HG03432 (cell line): ENCODE results near the gene KCNMA1.

ENCODE experiments used
- ATAC-seq: cut with Tn5 transposase; IDR thresholded peaks from one replicate; pipeline ENCODE4 v1.9.1; 2021; ENCODE audit warnings: mild to moderate bottlenecking, moderate library complexity; ENCODE audit not compliant: unreplicated experiment

The KCNMA1 gene

DNA sequence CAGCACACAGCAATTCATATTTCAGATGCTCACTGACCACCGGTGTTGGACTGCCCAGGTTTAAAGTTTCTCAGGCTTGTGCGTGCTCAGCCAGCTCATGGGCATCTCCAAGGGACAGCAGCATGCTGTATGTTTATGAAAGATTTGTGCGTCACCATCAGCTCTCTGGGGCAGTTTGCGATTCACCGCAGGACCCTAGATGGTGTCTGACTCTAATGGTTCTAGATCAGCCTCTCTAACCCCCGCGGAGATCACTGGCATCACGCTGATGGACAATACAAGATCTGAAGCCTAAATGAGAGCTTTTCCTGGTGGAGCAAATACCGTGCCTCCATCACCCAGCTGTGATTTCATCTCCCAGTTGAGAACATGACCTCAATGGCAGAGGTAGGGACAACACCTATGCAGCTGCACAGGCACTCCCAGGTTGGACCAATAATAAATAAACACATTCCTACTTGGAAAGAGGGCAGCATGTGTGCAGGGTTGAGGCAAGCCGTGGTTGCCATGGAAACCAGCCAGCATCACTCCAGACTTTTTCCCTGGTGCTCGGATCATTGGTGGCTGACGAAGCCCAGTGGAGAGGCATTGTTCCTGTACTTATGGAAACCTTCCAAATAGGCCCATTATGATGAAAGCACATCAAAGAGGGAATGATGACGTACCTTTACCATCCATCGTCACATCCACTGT lies 253.6 kb downstream of the KCNMA1 start:
- ATAC-seq = no peak

DNA sequence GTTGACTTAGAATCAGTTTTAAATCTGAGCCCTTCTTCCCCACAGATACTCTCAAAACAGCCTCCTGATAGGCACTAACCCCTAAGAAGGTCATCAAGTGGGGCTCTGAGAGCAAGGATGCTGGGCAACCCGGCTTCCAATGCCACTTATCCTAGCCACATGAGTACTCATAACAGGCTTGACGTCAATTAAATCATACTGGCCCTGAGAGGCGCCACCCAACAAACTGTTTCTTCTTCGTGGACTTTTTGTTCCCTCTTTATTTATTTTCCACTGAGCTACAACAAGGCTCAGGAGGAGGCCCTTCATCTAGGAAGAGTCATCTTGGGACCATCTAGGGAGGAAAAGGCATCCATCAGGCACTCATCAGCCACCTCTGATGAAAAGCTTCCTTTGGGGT lies 255.9 kb downstream of the KCNMA1 start:
- ATAC-seq = no peak

DNA sequence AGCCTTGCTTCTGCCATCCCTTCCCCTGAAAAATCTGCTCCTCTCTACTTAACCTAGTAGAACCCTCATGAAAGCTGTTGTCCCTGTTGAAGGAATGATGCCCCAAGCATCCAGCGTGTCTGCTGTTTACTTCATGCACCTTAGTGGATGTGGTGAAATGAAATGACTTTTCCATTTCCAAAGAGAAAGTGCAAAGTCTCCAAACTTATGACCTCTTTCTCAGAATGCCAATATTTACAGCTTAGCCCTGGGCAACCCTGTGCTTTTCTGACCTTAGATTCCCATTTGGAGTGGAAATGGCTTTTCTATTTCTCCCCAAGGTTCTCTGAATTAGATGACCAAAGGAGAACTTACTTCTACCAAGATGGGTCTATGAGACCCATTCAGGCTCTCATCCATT lies 256.9 kb downstream of the KCNMA1 start:
- no peak for ATAC-seq

DNA sequence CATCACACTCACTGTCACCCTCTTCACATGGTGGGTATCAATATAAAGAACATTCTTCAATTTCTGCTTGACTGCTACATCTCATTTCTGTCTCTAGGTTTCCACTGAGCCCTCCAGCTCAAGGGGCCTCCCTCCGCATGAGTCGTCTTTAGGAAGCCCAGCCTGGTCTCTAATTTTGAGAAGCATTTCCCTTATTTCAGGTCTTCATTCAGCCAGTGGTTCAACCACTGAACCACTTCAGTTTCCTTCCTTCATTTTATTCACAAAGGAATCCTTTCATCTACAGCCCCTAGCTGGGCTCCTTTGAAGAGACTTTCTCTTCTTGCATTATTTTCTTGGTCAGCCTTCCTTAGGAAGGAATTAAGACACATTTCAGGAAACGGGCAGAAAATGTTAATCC lies 257.4 kb downstream of the KCNMA1 start:
- no peak for ATAC-seq

DNA sequence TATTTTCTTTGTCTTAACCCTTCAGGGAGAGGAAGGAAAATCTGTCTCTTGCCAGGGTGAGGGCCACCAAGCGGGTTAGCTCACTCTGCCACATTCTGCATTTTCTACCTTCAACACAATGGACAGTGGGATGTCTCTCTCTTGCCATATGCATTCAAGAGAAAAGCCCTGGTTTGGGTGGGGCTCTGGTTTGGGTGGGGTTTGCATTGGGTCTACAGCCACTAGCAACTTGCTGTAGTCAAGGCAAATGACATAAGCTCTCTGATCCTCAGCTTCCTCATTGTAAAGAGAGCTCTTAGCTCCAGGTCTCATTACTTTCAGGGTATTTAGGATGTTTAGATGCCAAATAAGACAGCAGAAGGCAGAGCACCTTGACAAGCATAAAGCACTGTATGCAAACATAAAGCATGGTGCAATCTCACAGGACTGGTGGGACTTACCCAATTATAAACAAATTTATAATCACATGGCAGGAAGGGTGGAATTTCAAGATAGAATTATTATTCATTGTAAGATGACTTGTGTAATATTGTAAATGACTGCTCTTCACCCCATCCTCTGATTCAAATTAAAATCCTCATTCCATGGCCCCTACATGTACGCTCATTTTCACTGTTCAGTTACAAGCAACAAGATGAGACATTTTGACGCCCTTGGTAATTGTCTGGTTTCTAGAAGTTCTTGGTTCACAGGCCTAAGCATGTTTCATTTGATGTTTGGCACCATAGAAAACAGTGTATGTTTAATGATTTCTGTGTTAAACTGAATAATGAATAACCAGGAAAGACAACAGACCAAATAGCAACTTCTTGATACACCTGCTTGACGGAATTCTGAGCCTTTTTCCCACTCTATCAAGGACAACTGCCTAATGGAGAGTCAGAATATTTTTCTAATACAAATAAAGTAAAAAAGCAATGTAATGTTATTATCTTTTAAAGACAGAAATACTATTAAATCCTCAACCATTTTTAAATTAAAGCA lies 258.9 kb downstream of the KCNMA1 start:
- no peak for ATAC-seq

DNA sequence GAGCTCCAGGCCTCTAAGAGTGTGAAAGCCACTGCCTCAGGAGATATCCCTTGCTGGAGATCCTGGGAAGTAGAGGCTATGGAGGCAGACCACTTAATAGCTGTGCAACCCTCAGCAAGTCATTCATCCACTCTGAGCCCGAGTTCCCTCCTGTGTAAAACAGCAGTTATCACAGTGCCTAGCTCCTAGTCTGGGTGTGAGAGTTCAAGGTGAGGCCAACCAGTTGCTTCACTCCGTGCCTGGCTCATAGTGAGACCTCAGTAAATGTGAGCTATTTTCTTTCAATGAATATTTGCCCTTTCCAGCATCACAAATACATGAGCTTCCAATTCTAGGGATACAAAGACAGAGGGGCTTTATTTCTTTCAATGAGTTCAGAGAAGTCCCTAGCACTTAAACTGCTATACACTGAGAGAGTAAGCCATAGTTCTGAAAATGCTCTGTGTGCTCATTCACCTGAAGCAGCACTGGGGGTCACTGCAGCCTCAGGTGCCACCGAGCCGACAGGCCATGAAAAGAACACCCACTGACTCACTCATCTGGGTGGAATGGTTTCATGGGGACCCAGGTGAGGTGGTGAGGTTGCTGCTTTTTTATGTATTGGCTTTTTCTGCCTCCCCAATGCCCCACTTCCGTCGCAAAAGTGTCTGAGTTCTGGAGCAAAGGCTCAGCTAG lies 259.8 kb downstream of the KCNMA1 start:
- ATAC-seq = no peak

DNA sequence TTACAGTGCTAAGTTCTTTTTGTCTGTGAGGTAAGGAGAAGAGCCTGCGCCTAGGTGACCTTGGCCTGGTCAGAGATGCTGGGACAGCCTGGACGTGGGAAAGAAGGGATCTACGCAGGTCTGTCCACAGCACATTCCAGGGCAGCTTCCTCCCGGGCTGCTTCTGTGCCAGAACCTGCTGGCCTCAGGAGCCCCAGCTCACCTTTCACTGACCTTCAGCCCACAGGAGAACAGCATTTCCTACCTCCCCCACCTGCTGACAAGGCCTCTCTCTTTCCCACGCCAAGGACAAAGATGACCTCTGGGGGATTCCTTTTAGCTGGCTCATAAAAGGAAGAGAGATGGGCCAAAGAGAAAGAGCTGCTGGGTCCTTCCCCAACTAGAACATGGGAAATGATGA lies 260.6 kb downstream of the KCNMA1 start:
- no peak for ATAC-seq

DNA sequence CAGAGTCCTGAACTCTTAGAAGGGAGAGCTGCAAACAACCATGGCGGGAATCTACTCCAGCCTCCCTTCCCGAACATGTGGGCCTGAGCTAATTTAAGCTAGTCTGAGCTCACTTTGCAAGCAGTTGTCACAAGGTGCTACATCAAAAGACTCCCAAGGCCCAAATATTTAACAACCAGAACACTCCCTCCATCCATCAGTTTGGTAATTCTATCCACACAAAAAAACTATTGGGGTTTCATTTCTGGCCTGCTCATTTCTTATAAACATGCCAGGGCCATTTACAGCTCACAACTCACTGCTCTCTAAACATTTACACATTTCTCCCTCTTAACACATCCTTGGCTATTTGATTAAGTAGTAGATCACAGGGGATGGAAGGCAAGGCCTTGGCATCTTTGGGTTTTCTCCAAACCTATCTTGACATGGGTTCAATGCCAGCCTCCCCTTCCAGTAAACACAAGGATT lies 263.4 kb downstream of the KCNMA1 start:
- ATAC-seq = no peak

DNA sequence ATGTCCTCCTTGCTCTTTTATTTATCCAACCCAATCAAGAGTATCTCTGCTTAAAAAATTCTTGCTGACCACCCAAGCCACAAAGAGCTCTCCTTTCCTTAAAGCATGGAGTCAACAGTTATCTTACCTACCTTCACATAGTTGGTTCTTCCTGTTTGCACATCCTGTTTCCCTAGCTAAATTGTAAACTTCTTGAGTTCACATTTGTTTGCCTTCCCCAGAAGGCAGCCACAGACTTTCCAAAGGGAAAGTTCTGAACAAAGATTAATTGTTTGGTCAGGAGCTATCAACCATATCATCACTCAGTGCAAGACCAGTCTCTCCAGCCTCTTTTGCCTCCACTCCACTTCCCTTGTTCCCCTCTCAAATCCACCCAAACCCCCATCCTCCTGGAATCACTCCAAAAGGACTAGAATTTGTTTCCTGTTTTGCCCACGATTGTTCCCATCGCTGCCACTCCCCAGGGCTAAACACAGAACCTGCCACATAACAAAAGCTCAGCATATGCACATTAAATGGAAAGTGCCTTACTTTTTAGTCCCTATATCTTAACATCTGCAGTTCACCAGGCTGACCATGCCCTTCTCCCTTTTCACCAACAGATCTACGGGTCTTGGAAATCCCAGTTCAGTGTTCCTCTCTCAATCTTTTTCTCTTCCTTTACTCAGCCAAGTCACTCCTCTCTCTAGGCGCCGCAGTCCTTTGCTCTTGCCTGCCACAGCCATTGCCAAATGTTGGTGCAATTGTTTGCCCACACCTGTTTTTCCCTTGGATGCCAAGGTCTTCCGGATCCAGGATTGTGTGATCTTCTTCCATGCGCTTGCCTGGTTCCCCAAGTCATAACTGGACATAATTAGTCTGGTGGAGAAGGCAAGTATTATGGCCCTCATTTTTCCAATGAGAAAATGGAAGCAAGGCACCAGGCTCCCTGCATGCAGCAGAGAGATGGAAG lies 265.5 kb downstream of the KCNMA1 start:
- ATAC-seq = no peak

DNA sequence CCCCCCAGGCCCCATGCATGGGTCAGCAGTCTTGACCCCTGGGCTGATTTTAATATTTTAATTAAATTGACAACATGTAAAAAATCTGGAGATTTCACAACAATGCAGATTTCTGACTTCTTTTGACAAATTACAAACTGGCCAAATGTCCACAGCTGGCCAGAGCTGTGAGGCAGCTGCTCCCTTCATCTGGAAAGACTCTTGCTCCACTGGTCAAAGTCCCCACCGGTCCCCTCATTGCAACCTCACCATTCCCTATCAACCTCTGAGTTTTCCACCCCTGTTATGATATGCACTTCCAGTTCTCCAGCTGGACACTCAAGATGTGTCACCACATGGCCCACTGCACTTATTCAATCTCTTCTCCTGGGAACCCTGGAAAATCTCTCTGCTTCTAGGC lies 266.2 kb downstream of the KCNMA1 start:
- ATAC-seq = no peak

DNA sequence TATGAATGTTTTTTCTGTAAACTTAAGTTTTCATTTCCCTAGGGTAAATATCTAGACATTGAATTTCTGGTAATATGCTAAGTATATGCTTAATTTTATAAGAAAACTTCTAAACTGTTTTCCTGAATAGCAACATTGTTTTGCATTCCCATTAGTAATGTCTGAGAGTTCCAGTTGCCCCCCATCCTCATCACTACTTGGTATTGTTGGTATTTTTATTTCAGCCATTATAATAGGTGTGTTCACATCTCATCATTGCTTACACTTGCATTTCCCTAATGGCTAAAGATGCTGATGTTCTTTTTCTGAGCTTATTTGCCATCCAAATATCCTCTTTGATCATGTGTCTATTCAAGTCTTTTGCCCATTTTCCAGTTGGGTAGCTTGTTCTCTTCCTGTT lies 269.6 kb downstream of the KCNMA1 start:
- ATAC-seq = no peak

DNA sequence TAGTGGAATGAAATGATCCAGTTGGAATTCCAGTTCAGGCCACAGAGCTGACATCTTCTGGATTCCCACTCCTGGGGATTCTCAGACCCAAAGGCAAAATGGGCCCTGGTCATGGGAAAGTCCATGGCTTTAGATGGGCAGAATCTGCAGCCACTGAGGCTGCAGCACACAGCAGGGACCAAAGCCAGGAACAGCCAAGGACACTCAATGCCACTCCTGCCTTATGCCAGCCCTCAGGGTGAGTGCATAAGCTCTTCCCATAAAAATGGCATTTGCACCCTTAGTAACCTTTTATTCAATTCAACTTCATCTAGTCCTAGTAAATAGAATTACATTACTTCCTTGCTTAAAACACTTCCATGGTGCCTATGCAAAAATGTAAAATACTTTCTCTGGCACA lies 274.4 kb downstream of the KCNMA1 start:
- no peak for ATAC-seq

DNA sequence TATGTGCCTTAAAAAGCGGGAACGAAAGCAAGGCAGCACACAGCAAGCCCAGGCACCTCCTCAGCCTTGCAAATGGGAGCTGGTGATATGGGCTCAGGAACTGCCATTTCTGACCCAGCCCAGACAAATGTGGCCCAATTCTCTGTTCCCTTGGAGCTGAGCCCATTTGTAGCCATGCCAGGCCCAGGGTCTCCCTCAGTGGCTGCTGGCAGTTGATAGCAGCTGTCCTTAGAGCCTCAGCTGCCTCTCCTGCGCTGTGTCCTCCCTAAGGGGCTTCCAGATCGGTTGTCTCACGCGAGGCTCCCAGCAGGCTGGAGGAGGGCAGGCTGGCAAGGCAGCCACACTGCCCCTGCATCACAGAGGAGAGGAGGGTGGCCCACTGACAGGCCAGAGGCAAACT lies 275.8 kb downstream of the KCNMA1 start:
- no peak for ATAC-seq

DNA sequence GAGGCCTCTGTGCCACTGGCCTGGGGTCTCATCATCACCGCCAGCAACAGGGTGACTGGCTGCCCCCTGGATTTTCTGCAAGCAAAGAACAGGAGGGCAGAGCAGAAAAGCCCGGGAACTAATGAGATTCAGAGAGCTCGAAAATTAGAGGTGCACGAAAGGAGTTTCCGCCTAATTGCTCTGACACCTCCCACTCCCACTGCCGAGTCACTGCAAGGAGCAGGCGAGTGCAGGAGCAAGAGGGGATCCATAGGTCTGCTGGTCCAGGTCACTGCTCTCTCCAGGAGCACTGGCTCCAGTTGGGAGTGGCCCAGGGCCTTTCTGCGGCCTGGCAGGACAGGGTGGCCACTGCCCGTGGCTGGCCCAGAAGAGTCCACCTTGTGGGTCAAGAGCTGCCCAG lies 276.2 kb downstream of the KCNMA1 start:
- no peak for ATAC-seq

DNA sequence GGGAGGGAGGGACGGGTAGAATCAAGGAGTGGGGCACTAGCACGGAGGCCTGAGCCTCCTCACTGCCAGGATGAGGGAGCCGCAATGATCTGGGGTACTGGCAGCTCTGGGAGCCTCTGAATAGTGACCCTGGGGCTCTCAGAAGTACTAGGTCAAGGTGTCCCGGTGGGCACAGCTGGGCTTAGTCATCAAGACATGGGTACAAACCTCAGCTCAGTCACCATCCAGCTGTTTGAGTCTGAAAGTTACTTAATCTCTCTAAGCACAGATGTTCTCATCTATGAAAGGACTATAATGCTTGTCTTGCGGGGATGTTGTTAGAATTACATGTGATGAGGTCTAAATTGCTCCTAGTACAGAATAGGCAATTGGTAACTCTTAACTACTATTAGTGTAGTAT lies 276.8 kb downstream of the KCNMA1 start:
- ATAC-seq = no peak

DNA sequence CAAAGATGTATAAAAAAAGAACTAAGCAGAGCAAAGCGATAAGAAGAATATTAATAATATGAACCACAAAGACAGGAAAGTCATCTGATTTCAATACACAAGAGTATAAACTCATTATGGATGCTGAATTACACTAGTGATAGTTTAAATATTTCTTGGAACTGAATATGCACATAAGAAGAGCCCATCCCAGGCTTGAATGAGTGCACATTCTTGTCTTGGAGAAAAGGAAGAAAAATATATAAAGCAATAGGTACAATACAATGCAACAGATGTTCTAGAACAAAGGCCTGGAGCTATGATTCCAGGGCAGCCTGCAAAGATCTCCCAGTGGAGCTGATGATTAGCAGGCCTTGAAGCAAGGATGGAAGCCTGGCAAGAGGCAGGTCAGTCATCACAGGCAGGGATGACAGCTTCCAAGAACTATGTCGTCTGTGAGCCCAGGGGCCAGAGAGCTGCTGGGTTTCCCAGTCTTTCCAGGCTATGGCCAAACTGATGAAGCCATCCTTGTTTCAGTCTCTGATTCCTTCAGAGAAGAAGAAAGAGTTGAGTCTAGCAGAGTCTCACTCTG lies 277.6 kb downstream of the KCNMA1 start:
- ATAC-seq = no peak

DNA sequence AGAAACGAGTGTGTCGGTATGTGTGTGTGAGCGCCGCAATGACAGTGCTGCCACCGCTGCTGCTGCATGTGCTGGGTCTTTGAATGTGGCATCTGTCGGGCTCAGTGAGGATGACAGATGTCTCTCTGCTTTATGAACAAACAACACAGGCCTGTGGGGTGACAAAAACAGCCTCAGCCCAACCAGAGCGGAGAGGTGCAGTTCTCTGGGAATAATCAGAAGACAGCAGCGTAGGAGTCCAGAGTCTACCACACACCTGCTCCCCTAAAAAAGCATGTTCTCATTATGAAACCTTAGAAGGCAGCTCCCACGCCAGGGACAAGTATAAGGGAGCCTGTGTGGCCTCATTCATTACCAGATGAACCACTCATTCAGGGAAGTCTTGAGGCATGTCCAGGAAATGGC lies 278.3 kb downstream of the KCNMA1 start:
- ATAC-seq = no peak

DNA sequence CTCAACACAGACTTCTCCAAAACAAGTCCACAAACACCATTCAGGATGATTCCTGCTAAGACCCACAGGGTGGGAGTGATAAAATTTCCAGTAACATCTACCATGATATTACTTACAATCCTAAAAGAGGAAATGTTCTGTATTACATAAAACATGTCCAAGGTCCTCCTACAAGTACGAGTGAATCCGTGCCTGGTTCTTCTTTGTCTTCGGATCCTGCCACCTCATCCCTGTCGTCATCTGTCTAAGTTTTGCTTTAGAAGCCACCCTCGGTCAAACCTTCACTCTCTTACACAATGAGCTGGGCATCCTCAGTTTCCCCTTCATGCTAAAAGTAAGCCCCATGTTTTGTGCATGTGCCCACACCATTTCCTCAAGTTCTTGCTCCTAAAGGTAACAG lies 279.0 kb downstream of the KCNMA1 start:
- ATAC-seq = no peak

DNA sequence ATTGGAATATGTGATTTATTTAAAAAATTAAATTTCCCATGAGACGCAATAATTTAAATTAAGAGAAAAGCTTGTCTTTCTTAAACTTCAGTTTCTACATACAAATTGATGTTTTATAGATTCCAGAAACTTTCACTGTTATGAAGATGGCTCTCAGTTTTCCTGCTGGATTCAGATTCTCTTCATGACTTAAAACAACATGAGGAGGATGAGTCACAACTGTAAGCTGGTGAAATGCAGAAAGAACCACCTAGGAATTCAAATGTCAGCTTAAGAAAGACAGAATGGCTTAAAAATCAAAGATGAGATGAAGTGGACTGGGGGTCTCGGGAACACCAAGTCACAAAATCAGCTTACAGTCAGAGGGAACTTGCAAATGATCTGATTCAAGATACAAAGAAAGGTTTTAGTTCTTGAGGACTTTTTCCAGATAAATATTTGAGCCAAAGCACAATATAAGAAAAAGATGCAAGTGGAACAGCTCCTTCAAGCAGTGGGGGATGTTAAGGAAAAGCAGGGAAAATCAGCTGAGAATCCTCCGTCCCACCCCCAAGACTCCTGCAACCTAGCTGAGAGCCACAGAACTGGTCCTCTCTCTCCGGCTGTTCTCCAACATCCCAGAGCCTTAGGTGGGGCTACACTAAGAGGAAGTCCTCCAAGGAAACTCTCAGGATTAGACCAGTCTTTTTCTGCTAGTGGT lies 279.8 kb downstream of the KCNMA1 start:
- no peak for ATAC-seq

DNA sequence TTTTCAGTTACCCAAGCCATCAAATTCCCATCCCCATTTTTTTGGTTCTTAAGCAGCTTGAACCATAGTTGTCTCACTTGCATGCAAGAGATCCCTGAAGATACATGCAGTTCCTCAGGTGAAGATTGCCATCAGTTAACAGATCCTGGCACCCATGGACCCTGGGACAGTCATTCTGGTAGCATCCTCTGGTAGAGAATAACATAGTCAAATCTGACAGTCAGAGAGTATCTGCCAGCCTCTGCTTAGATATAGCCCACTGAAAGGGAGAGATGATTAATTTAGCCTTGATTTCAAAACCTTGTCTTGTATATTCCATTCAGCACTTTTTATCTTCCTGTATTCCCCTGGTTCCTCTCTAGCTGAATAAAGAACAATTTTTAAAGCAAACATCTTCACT lies 280.4 kb downstream of the KCNMA1 start:
- no peak for ATAC-seq
